ENCODE results near the gene CPNE4.
"Not testable (repeated sequence)": the region's sequence is repeated elsewhere in the genome, so short reads cannot be mapped to it uniquely, and the experiment has no call there.

The CPNE4 gene

DNA sequence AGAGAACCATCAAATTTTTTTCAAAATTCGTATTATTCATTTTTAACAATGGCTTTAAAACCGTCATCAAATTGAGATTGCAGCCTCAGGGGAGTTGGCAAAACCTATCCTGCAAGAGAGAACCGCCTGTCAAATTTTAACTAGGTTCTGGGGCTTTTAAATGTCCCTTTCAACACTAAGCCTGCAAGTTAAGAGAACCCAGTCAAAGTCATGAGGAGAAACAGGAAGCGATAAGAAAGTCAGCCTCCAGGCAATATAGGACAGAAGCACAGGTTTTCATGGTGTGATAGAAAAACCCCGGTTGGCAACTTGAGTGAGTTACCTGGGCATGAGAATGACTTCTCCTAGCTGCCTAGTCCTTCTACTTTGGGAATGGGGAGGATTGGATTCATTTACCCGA, 59.8 kb downstream of the CPNE4 start:
- Mint-ChIP-seq H3K9me3 (peaks cover 17% of the 10 kb centered on the region), H3K27me3 (ENCODE audit: low read depth, poor library complexity) (no peaks in the 10 kb centered on the region), H3K4me3 (no peak overlapping the region), H3K4me1 (peaks cover 31% of the 10 kb centered on the region), H3K27ac (no peak overlapping the region), H3K36me3 (ENCODE audit: low read depth) (peaks cover 4% of the 10 kb centered on the region)
- TF ChIP-seq, protein P1, sequence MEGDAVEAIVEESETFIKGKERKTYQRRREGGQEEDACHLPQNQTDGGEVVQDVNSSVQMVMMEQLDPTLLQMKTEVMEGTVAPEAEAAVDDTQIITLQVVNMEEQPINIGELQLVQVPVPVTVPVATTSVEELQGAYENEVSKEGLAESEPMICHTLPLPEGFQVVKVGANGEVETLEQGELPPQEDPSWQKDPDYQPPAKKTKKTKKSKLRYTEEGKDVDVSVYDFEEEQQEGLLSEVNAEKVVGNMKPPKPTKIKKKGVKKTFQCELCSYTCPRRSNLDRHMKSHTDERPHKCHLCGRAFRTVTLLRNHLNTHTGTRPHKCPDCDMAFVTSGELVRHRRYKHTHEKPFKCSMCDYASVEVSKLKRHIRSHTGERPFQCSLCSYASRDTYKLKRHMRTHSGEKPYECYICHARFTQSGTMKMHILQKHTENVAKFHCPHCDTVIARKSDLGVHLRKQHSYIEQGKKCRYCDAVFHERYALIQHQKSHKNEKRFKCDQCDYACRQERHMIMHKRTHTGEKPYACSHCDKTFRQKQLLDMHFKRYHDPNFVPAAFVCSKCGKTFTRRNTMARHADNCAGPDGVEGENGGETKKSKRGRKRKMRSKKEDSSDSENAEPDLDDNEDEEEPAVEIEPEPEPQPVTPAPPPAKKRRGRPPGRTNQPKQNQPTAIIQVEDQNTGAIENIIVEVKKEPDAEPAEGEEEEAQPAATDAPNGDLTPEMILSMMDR (IDR thresholded peaks at IDR 0.05), result no peak
- DNase-seq, result no peak

DNA sequence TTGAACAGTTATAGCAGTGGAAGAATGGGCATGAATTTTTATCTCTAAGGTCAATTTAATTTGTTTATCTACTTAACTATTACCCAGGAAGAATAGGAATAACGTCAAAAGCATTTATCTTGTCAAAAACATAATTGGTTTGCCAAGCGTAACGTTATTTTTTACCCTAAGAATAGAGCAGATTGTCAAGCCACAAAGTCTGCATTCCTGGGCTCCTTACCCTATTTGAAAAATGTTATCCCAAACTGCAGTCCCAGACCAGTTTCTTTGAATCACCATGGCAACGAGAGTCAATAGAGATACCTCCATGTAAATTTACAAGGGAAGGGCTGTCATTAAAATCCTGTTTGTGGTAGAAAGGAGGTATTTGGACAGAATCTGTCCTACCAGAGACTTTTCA, 61.1 kb downstream of the CPNE4 start:
- no peaks in the 10 kb centered on the region for H3K27me3 Mint-ChIP-seq (ENCODE audit: low read depth, poor library complexity)
- H3K36me3 Mint-ChIP-seq (ENCODE audit: low read depth), result no peaks in the 10 kb centered on the region
- no peak overlapping the region for H3K27ac Mint-ChIP-seq
- no peak for DNase-seq
- H3K4me3 Mint-ChIP-seq, result no peak overlapping the region
- peaks cover 31% of the 10 kb centered on the region for H3K4me1 Mint-ChIP-seq
- TF ChIP-seq, protein P1 (IDR thresholded peaks at IDR 0.05), result no peak
- peaks cover 4% of the 10 kb centered on the region for H3K9me3 Mint-ChIP-seq

DNA sequence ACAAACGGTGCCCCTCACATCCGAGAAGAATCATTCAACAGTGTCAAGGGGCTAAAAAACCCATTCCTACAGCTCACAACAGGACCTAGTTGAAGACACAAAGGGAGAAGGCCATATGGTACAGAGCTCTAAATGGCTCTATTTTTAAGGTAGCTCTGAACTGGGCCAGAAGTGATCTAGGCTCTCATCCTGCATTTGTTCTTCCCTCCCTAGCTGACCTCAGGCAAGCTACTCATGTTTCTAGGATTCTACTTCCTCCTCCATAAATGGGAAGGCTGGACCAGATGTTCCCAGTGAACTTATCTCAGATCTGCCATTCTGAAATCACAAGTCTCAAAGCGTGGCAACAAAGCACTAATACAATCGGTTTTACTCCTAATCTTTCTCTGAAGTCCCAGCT, 62.3 kb downstream of the CPNE4 start:
- peaks cover 31% of the 10 kb centered on the region for H3K4me1 Mint-ChIP-seq
- no peak for DNase-seq
- H3K9me3 Mint-ChIP-seq, result peaks cover 10% of the 10 kb centered on the region
- no peak overlapping the region for H3K4me3 Mint-ChIP-seq
- TF ChIP-seq, protein P1 (IDR thresholded peaks at IDR 0.05), result no peak
- peaks cover 4% of the 10 kb centered on the region for H3K36me3 Mint-ChIP-seq (ENCODE audit: low read depth)
- peak overlapping the region; percentile 79 for H3K27ac Mint-ChIP-seq
- no peaks in the 10 kb centered on the region for H3K27me3 Mint-ChIP-seq (ENCODE audit: low read depth, poor library complexity)

DNA sequence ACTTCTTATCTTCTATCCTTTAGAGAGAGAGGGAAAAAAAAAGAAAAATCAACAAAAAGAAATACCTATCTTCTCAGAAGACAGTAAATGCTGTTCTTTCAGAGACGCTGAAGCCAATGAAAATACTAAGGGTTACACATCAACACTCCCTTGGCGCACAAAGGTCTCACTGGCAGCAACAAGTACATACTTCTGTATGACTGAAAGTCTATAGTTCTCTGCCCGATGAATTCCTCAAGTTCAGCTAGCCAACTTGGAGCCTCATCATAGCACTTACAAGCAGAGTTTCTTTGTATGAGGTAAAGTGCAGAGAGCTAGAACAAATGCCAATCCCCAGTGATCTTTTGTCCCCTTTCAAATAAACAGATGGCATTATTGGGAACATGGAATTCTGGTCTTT, 62.7 kb downstream of the CPNE4 start:
- peaks cover 9% of the 10 kb centered on the region for H3K36me3 Mint-ChIP-seq (ENCODE audit: low read depth)
- TF ChIP-seq, protein P1 (IDR thresholded peaks at IDR 0.05), result no peak
- peaks cover 31% of the 10 kb centered on the region for H3K4me1 Mint-ChIP-seq
- peaks cover 14% of the 10 kb centered on the region for H3K9me3 Mint-ChIP-seq
- H3K27ac Mint-ChIP-seq, result no peak overlapping the region
- H3K4me3 Mint-ChIP-seq, result no peak overlapping the region
- no peaks in the 10 kb centered on the region for H3K27me3 Mint-ChIP-seq (ENCODE audit: low read depth, poor library complexity)
- DNase-seq, result no peak

DNA sequence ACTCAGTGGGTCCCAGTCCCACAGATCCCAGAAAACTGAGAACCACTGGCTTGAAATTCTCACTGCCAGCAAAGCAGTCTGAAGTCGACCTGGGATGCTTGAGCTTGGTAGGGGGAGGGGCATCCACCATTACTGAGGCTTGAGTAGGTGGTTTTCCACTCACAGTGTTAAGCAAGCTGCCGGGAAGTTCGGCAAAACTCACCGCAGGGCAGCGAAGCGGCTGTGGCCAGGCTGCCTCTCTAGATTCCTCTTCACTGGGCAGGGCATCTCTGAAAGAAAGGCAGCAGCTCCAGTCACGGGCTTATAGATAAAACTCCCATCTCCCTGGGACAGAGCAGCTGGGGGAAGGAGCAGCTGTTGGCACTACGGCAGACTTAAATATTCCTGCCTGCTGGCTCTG, 71.4 kb downstream of the CPNE4 start:
- not testable (repeated sequence) for H3K4me3 Mint-ChIP-seq; H3K27me3 Mint-ChIP-seq (ENCODE audit: low read depth, poor library complexity); DNase-seq; H3K4me1 Mint-ChIP-seq; H3K27ac Mint-ChIP-seq
- peaks cover 40% of the 10 kb centered on the region for H3K9me3 Mint-ChIP-seq
- H3K36me3 Mint-ChIP-seq (ENCODE audit: low read depth), result peaks cover 23% of the 10 kb centered on the region

DNA sequence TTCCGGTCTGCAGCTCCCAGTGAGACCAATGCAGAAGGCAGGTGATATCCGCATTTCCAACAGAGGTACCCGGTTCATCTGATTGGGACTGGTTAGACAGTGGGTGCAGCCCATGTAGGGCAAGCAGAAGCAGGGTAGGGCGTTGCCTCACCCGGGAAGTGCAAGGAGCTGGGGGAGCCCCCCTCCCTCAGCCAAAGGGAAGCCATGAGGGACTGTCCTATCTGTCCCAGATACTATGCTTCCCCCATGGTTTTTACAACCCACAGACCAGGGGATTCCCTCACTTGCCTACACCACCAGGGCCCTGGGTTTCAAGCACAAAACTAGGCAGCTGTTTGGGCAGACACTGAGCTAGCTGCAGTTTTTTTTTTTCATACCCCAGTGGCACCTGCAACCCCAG, 71.8 kb downstream of the CPNE4 start:
- DNase-seq, result no peak
- no peak overlapping the region for H3K27ac Mint-ChIP-seq
- peaks cover 20% of the 10 kb centered on the region for H3K36me3 Mint-ChIP-seq (ENCODE audit: low read depth)
- TF ChIP-seq, protein P1 (IDR thresholded peaks at IDR 0.05), result no peak
- H3K4me1 Mint-ChIP-seq, result no peaks in the 10 kb centered on the region
- peaks cover 35% of the 10 kb centered on the region for H3K9me3 Mint-ChIP-seq
- H3K4me3 Mint-ChIP-seq, result no peak overlapping the region
- H3K27me3 Mint-ChIP-seq (ENCODE audit: low read depth, poor library complexity), result no peaks in the 10 kb centered on the region
